SJSA1 (cell line): ENCODE measurements around the gene NARS2. TPM values are rescaled to one million over a fixed set of nuclear protein-coding genes. Genes with fewer than 3 reads are reported as not detected.

Experiments used
- total RNA-seq: library from RNA; depleted of rRNA; stranded (reverse); fragments of >200 nt; shearing (Covaris generic); gene quantifications from 2 replicates; pipeline ENCODE4 v1.2.3, GENCODE V29; 2014; rRNA removed

Gene NARS2
- total RNA-seq, 1 experiment from 2014 or later, result 20.8 TPM

Other genes with a start within 250 kb of the NARS2 start
- 3.1 and 3.2 TPM in 2 replicates for gene GAB2, start 157.0 kb downstream of the NARS2 start, total RNA-seq